ENCODE results near the gene CDC37L1.

The CDC37L1 gene

GRCh38 chr9:4734150-4734549 lies 54.8 kb downstream of the CDC37L1 start:
- no peak for DNase-seq
- H3K4me3 ChIP-seq (ENCODE audit: low read depth, low read length) = no peak overlapping the region
- H3K27me3 ChIP-seq (ENCODE audit: insufficient read depth, low read depth, severe bottlenecking) = no peaks in the 10 kb centered on the region
- TF ChIP-seq CTCF (IDR thresholded peaks at IDR 0.05; ENCODE audit: low read depth, low read length) = no peak
- no peaks in the 10 kb centered on the region for H3K9me3 ChIP-seq (ENCODE audit: severe bottlenecking)
- 0 out of 2 replicates have a peak overlapping the region, but pooled peaks have one; percentile 1 for H3K27ac ChIP-seq
- peaks cover 4% of the 10 kb centered on the region for H3K36me3 ChIP-seq

GRCh38 chr9:4738866-4739586 lies 59.7 kb downstream of the CDC37L1 start:
- no peaks in the 10 kb centered on the region for H3K27me3 ChIP-seq (ENCODE audit: insufficient read depth, low read depth, severe bottlenecking)
- no peak for DNase-seq
- H3K4me3 ChIP-seq (ENCODE audit: low read depth, low read length) = peak overlapping the region; percentile 95
- no peak for TF ChIP-seq CTCF (IDR thresholded peaks at IDR 0.05; ENCODE audit: low read depth, low read length)
- no peak overlapping the region for H3K27ac ChIP-seq
- no peaks in the 10 kb centered on the region for H3K9me3 ChIP-seq (ENCODE audit: severe bottlenecking)
- H3K36me3 ChIP-seq = peaks cover 6% of the 10 kb centered on the region; the same call in 1 of the 2 replicates

GRCh38 chr9:4739587-4740387 lies 60.4 kb downstream of the CDC37L1 start:
- DNase-seq = no peak
- Histone ChIP-seq H3K27ac (peak overlapping the region; percentile 71), H3K27me3 (ENCODE audit: insufficient read depth, low read depth, severe bottlenecking) (no peaks in the 10 kb centered on the region), H3K36me3 (peaks cover 6% of the 10 kb centered on the region; the same call in 1 of the 2 replicates), H3K9me3 (ENCODE audit: severe bottlenecking) (no peaks in the 10 kb centered on the region), H3K4me3 (ENCODE audit: low read depth, low read length) (peak overlapping the region; percentile 95)
- no peak for TF ChIP-seq CTCF (IDR thresholded peaks at IDR 0.05; ENCODE audit: low read depth, low read length)

GRCh38 chr9:4740388-4740637 lies 60.9 kb downstream of the CDC37L1 start:
- Histone ChIP-seq H3K27me3 (ENCODE audit: insufficient read depth, low read depth, severe bottlenecking) (no peaks in the 10 kb centered on the region), H3K4me3 (ENCODE audit: low read depth, low read length) (peak overlapping the region; percentile 95), H3K9me3 (ENCODE audit: severe bottlenecking) (no peaks in the 10 kb centered on the region), H3K27ac (peak overlapping the region; percentile 71), H3K36me3 (peaks cover 6% of the 10 kb centered on the region; the same call in 1 of the 2 replicates)
- no peak for TF ChIP-seq CTCF (IDR thresholded peaks at IDR 0.05; ENCODE audit: low read depth, low read length)
- no peak for DNase-seq

GRCh38 chr9:4740638-4741364 lies 61.4 kb downstream of the CDC37L1 start, which contains the start of gene AK3:
AK3 (minus strand) TSS chr9:4741202; CDS start chr9:4741087, 115 bp downstream.
- peaks cover 6% of the 10 kb centered on the region; the same call in 1 of the 2 replicates for H3K36me3 ChIP-seq
- DNase-seq = peak; percentile 90
- H3K9me3 ChIP-seq (ENCODE audit: severe bottlenecking) = no peaks in the 10 kb centered on the region
- H3K4me3 ChIP-seq (ENCODE audit: low read depth, low read length) = peak within 1 kb of the TSS; percentile 95
- peak; percentile 50; the same call in 1 of the 2 replicates for TF ChIP-seq CTCF (IDR thresholded peaks at IDR 0.05; ENCODE audit: low read depth, low read length)
- H3K27me3 ChIP-seq (ENCODE audit: insufficient read depth, low read depth, severe bottlenecking) = no peaks in the 10 kb centered on the region
- peak within 1 kb of the TSS; percentile 71 for H3K27ac ChIP-seq
